HTR-8/SVneo (cell line): ENCODE data around the gene MCL1.

Experiments
- DNase-seq: peaks from one replicate; pipeline ENCODE4 v3.0.0; 2011; ENCODE audit warnings: low spot score, mixed read lengths; ENCODE audit not compliant: insufficient read length
- FAIRE-seq: peaks from 2 replicates; lab custom pipeline; 2011; peaks lifted over from hg19 to GRCh38; lab: Jason Lieb, UNC

MCL1 gene

DNA sequence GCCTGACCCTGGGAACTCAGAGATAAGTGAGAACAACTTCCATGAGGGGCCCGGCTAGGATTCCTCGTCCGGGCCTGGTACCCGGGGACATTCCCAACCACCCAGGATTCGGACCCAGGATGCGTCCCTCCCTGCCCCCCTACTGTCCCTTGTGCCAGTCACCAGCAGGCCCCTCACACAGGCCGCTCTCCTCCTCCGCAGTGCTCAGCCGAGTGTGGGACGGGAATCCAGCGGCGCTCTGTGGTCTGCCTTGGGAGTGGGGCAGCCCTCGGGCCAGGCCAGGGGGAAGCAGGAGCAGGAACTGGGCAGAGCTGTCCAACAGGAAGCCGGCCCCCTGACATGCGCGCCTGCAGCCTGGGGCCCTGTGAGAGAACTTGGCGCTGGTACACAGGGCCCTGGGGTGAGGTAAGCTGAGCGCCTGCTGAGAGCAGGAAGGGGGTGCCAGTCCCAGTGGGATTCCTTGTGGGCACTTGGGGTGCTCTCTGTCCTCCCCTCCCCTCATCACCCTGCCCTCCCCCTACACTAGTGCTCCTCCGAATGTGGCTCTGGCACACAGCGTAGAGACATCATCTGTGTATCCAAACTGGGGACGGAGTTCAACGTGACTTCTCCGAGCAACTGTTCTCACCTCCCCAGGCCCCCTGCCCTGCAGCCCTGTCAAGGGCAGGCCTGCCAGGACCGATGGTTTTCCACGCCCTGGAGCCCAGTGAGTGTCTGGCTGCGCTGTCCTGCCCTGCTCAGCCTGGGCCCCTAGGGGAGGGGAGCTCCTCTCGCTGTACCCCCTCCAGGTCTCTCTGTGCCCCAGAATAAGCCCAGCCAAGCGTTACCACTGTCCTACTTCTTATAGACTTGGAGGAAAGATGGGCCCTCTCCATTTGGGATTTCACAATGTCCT is 20.4 kb downstream of the MCL1 start:
- no peak for FAIRE-seq
- no peak for DNase-seq

DNA sequence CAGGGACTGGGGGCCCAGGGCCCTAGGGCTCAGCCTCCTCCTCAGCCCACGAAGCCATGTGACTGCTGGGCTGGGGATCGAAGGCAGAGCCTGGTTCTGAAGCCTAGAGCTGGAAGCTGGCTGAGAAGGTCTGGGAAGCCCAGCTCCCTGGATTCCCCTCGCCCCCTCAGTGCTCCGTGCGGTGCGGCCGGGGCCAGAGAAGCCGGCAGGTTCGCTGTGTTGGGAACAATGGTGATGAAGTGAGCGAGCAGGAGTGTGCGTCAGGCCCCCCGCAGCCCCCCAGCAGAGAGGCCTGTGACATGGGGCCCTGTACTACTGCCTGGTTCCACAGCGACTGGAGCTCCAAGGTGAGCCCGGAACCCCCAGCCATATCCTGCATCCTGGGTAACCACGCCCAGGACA is 21.1 kb downstream of the MCL1 start:
- FAIRE-seq, result no peak

DNA sequence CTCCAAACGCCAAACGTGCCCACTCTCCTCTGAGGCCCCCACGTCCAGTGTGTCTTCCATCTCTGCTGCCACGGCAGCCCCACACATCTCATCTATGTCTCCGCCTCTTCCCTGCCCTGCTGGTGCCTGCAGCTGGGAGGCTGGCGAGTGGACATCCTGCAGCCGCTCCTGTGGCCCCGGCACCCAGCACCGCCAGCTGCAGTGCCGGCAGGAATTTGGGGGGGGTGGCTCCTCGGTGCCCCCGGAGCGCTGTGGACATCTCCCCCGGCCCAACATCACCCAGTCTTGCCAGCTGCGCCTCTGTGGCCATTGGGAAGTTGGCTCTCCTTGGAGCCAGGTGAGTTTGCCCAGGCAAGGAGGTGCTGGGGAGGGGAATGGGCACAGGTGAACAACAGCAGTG is 21.6 kb downstream of the MCL1 start:
- no peak for DNase-seq
- no peak for FAIRE-seq

More for the DNA sequence above, 21.1 kb downstream of the MCL1 start:
- no peak for DNase-seq

DNA sequence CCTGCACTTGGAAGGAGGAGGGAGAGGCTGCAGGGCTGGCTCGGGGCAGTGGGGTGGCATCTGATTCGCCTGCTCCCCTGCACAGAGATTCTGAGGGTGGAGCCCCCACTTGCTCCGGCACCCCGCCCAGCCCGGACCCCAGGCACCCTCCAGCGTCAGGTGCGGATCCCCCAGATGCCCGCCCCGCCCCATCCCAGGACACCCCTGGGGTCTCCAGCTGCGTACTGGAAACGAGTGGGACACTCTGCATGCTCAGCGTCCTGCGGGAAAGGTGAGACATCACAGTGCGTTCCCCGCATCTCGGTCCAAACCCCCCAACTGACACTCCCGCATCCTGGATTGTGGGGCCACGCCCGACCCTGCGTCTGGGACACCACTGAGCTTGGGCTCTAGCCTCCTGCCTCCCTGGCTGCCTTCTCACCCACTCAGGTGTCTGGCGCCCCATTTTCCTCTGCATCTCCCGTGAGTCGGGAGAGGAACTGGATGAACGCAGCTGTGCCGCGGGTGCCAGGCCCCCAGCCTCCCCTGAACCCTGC is 22.3 kb downstream of the MCL1 start:
- DNase-seq, result no peak
- FAIRE-seq, result no peak

DNA sequence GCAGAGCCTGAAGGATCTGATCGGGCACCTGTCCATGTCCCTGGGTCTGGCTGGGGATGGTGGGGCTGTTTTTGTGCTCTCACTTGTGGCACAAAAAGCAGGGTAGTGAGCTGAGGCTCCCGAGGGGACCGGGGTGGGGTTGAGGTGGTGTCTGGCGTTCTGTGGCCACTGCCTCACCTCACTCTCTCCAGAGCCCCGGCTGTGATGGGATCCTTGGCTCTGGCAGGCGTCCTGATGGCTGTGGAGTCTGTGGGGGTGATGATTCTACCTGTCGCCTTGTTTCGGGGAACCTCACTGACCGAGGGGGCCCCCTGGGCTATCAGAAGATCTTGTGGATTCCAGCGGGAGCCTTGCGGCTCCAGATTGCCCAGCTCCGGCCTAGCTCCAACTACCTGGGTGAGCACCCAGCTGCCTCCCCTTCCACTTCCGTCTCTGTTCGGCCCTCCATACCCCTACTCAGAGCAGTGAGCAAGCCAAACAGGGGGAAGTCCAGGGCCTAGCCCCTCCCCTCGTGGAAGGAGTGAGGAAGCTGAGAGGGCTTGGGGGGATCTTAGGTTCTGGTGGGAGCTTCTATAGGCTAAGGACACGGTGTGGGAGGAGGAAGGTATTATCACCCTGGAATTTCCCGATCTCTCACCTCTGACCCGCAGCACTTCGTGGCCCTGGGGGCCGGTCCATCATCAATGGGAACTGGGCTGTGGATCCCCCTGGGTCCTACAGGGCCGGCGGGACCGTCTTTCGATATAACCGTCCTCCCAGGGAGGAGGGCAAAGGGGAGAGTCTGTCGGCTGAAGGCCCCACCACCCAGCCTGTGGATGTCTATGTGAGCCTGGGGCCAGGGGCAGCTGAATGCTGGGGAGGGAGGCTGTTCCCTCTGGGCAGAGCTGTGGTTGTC is 23.2 kb downstream of the MCL1 start:
- DNase-seq, result no peak
- FAIRE-seq, result no peak

DNA sequence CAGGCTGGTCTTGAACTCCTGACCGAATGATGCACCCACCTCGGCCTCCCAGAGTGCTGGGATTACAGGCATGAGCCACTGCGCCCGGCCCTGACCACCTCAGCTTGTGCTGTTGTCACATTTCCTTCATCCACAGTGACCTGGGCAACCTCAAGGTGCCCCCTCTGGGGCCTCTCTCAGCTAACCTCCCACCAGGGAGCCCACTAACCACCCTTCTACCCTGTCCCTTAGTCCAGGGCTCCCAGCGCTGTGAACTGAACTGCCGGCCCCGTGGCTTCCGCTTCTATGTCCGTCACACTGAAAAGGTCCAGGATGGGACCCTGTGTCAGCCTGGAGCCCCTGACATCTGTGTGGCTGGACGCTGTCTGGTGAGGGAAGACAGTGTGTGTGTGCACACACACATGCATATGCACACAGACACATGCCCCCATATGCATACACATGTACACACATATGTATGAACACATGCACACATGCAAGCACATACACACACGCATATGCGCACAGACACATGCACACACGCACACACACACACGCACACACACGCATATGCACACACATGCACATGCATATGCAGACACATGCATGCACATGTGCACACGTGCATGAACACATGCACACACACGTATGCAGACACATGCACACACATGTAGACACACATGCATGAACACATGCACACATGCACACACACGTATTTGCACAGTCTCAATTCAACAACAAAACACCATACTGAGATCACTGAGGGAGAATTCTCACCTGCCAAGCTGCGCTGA is 24.0 kb downstream of the MCL1 start:
- FAIRE-seq, result peak; percentile 89
- DNase-seq, result no peak

DNA sequence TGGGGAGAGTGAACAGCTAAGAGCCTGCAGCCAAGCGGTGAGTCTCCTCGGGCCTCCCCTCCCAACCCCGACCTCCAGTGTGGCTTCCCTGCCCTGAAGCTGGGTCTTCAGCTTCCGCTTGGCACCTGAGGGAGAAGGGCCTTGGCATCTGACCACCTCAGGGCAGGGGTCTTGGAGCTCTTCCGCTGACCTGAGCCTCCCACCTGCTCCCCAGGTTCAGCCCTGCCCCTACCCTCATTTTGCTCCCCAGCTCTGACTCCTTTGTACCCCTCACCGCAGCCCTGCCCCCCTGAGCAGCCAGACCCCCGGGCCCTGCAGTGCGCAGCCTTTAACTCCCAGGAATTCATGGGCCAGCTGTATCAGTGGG is 25.3 kb downstream of the MCL1 start:
- DNase-seq, result no peak

DNA sequence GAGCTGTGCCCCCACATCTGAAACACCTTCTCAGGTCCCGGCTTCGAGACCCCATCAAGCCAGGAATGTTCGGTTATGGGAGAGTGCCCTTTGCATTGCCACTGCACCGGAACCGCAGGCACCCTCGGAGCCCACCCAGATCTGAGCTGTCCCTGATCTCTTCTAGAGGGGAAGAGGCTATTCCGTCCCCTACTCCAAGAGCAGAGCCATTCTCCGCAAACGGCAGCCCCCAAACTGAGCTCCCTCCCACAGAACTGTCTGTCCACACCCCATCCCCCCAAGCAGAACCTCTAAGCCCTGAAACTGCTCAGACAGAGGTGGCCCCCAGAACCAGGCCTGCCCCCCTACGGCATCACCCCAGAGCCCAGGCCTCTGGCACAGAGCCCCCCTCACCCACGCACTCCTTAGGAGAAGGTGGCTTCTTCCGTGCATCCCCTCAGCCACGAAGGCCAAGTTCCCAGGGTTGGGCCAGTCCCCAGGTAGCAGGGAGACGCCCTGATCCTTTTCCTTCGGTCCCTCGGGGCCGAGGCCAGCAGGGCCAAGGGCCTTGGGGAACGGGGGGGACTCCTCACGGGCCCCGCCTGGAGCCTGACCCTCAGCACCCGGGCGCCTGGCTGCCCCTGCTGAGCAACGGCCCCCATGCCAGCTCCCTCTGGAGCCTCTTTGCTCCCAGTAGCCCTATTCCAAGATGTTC is 25.9 kb downstream of the MCL1 start:
- FAIRE-seq, result no peak
- no peak for DNase-seq

More for the DNA sequence above, 25.3 kb downstream of the MCL1 start:
- FAIRE-seq, result no peak

DNA sequence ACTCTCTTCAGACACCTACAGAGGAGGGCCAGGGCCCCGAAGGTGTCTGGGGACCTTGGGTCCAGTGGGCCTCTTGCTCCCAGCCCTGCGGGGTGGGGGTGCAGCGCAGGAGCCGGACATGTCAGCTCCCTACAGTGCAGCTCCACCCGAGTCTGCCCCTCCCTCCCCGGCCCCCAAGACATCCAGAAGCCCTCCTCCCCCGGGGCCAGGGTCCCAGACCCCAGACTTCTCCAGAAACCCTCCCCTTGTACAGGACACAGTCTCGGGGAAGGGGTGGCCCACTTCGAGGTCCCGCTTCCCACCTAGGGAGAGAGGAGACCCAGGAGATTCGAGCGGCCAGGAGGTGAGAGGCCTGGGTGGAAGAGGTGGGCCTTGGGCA is 26.5 kb downstream of the MCL1 start:
- FAIRE-seq (no peak), DNase-seq (no peak)

DNA sequence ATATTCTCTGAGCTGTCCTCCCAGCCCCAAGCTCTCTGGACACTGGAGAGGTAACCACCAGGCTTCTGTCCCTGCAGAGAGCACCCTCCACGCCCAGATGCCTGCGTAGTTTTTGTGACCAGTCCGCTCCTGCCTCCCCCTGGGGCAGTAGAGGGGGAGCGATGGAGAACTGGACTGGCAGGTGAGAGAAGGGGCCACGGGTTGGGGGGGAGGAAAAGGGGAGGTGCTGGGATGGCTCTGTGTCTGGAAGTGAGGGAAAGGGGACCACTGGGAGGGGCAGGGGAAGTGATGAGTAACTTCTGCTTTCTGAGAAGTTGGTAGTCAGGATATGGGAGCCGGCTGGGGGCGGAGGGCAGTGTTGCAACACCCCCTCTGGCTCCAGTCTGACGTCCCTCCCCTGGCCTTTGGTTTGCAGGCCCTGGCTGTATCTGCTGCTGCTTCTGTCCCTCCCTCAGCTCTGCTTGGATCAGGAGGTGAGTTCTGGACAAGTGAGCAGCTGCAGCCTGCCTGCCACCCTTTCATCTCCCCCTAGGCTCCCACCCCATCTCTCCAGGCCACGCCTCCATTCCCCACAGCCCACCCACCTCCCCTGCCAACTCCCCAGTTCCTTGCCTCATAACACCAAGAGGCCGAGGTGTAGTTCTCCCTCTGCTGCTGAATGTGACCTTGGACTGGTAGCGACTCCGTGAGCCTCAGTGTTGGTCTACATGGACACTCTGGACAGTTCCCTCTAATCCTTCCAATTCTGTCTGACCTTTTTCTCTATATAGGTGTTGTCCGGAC is 27.1 kb downstream of the MCL1 start:
- FAIRE-seq (no peak), DNase-seq (peak; percentile 83)

DNA sequence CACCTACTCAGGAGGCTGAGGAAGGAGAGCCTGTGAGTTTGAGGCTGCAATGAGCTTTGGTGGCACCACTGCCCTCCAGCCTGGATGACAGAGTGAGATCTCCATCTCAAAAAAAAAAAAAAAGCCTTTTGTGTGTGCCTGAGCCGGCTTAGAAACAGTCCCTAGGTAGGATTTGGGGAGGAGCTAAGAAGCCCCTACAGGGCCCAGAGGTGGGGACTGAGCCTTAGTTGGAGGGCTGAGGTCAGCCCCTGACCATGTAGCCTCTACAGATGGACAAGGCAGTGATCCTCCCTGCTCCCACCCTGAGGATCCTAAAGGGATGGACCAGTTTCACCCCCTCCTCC is 27.7 kb downstream of the MCL1 start:
- DNase-seq (no peak), FAIRE-seq (no peak)

DNA sequence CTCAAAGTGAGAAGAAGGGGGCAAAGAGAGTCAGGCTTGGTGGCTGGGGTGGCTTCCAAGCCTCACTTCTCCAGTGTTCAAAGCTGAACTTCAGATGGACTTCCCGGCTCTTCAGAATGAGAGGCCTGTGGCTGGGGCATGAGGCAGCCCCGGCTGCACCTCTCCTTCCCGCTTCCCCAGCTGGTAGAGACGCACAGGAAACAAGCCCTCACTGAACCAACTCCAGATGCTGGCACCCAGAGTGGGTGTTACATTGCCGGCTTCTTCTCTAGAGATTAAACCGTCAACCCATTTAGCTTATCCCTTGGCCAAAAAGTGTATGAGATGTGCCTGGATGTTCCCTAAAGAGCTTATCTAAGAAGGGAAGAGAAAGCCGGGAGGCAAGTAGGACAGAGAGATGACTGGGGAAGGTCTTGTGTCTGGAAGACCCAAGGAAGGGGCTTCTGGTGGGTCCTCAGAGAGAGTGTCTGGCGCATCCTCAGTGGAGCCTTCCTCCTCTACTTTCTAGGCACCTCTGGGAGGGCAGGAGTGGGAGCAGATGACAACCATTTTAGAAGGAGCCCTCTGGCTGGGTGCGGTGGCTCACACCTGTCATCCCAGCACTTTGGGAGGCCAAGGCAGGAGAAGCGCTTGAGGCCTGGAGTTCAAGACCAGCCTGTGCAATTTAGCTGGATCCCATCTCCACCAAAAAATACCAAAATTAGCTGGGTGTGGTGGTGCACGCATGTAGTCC is 28.2 kb downstream of the MCL1 start:
- FAIRE-seq (no peak), DNase-seq (no peak)

DNA sequence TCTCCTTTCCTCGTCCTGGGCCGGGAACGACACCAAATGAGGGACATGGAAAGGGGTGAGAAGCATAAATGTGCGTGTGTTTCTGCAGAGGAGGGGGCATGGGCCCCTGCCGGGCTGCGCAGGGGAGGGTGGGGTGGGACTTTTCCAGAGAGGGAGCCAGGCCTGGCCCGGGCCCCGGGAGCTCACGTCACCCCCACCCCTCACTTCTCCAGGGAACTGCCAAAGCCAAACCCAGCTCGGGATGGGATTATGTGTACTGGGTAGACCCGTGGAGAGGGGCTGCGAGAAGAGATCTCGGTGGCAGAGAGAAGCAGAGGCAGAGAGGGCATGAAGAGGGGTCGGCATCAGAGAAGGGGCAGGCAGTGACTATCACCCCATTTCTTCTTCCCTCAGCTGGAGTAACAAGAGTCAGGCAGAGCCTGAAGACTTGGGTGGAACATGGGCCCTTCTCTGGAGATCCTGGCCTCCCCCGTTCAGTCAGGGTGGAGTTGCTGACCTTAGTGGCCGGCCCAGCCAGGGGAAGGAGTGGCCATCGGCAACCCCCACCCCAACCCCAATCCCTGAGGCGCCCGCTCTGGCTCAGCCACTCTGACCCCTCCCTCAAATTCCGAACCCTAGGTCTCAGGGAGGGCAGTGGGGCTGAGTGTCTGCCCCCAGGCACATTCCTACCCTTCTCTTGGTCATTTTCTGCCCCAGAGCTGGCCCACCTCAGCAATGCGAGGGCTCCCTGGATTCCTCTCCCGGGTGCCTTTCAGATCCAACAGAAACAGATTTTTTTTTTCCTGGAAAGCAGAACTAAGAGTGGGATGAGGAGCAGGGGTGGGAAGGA is 29.0 kb downstream of the MCL1 start:
- FAIRE-seq (no peak), DNase-seq (no peak)

DNA sequence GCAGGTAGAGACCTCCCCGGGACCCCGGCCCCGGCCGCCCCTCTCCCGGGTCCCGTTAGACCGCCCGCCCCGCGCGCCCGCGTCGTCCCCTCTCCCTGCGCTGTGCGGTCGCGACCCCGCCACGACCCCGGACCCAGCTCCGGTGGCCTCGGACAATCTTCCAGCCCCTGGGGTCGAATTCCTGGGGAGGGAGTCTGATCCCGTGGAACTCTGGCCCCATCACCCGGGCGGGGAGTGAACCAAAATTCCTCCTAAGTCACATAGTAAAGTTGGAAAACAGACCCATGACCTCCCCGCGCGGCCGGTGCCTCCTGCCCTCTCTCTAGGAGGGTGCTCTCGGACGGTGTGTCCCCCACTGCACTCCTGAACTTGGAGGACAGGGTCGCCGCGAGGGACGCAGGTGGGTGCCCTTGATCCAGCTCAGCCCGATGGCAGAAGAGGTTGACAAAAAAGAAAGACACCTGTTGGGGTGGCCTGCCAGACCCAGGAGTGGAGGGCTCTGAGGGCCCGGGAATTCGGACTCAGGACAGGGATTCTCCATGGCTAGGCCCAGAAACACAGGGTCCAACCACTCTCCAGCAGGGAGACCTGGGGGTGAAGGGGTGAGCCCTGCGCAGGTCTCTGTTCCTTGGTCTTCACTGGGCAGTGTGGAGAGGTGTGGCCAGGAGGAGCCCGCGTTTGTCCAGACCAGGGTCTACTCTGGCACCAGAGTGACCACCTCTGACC is 29.8 kb downstream of the MCL1 start:
- FAIRE-seq, result no peak
- no peak for DNase-seq

DNA sequence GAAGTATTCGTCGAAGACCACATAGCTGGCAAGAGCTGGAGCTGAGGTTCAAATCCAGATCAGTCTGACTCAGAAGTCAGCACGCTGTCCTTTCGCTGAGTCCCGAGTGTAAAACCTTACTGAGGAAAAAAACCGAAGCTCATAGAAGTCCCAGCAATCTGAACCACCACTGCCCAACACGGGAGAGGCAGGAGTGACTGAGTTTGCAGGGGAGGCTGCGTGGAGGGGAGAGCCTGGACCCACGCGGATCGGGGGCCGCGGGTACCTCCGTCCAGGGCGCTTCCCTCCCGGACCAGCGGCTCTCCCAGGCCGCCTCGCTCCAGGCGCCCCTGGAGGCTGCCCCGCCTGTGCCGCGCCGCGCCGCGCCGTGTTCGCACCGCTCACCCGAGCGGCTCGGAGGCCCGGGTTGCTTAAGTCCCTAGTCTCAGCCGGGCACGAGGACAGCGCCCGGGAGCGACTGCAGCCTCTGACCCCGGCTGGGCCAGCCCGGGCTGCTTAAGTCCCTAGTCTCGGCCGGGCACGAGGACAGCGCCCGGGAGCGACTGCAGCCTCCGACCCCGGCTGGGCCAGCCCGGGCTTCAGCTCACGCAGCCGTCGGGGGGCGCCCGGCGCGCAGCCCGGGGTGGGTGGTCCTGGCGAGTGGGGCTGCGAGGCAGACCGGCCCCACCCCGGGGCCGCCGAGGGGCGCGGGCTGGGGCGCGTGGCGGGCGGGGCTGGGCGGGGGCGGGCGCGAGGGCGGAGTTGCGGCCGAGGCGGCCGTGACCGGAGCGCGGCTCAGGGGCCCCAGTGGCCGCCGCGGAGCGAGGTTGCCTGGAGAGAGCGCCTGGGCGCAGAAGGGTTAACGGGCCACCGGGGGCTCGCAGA is 30.5 kb downstream of the MCL1 start, which contains the start of gene ADAMTSL4:
Gene ADAMTSL4, plus strand, starts transcription at position 777 of the 864 bp plus-strand sequence. CDS start 2,881 bp downstream, outside the sequence.
- peak; percentile 45 for DNase-seq
- FAIRE-seq, result no peak

DNA sequence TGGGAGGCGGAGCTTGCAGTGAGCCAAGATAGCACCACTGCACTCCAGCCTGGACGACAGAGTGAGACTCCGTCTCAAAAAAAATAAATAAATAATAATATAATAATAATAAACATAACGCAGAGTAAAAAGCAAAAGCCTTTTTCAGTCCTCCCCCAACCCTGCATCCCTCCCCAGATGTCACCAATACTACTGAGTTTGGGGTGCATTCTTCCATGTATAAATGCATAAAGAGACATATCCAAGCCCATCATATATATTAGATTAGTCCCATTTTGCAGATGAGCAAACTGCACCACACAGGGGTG is 31.1 kb downstream of the MCL1 start:
- DNase-seq (no peak), FAIRE-seq (no peak)
